KMS-11 (cell line): Measurements from ENCODE around the gene HOXB3.

ENCODE experiments used
- H2AFZ ChIP-seq: fragments of 200-600 bp; sonication (generic); 2 replicates; pipeline ENCODE4 v1.6.1; 2016; ENCODE audit warnings: antibody characterized with exemption, mixed run types, low read depth
- H3K27ac ChIP-seq: fragments of 200-600 bp; sonication (generic); 2 replicates; pipeline ENCODE4 v1.6.1; 2016; ENCODE audit warnings: mild to moderate bottlenecking, mixed run types
- H3K27me3 ChIP-seq: fragments of 200-600 bp; sonication (generic); 2 replicates; pipeline ENCODE4 v1.6.1; 2017; ENCODE audit warnings: mild to moderate bottlenecking, low read depth, mixed run types, moderate library complexity; ENCODE audit not compliant: insufficient read depth
- H3K36me3 ChIP-seq: fragments of 200-600 bp; sonication (generic); 2 replicates; pipeline ENCODE4 v1.6.1; 2017; ENCODE audit warnings: mild to moderate bottlenecking, mixed run types; ENCODE audit not compliant: insufficient read depth
- H3K4me1 ChIP-seq: fragments of 200-600 bp; sonication (generic); 2 replicates; pipeline ENCODE4 v1.6.1; 2016; ENCODE audit warnings: mild to moderate bottlenecking, low read depth, mixed run types; ENCODE audit not compliant: poor library complexity, severe bottlenecking
- H3K4me2 ChIP-seq: fragments of 200-600 bp; sonication (generic); 2 replicates; pipeline ENCODE4 v1.7.0; 2016; ENCODE audit warnings: mild to moderate bottlenecking, mixed run types
- H3K4me3 ChIP-seq: fragments of 200-600 bp; sonication (generic); IDR thresholded peaks from 2 replicates; pipeline ENCODE4 v1.6.1; 2017; ENCODE audit warnings: low read depth, low read length, mixed read lengths; ENCODE audit not compliant: insufficient read depth
- H3K79me2 ChIP-seq: fragments of 200-600 bp; sonication (generic); 2 replicates; pipeline ENCODE4 v1.6.1; 2016; ENCODE audit warnings: low read depth, mixed run types; ENCODE audit not compliant: insufficient read depth
- H3K9ac ChIP-seq: fragments of 200-600 bp; sonication (generic); 2 replicates; pipeline ENCODE4 v1.6.1; 2016; ENCODE audit warnings: mild to moderate bottlenecking, mixed run types
- H4K20me1 ChIP-seq: fragments of 200-600 bp; sonication (generic); 2 replicates; pipeline ENCODE4 v1.6.1; 2016; ENCODE audit warnings: mild to moderate bottlenecking, mixed run types; ENCODE audit not compliant: insufficient read depth
- CTCF ChIP-seq: fragments of 200-600 bp; sonication (generic); conservative IDR thresholded peaks from 2 replicates; pipeline ENCODE4 v1.6.1; 2017; ENCODE audit warnings: low read depth, mild to moderate bottlenecking, antibody characterized with exemption, low read length, moderate library complexity, mixed read lengths

The HOXB3 gene

GRCh38 chr17:48605409-48605919, 15.4 kb upstream of the HOXB3 start:
- Histone ChIP-seq H3K4me2 (no peak overlapping the region), H3K36me3 (no peaks in the 10 kb centered on the region), H3K27me3 (peaks cover 36% of the 10 kb centered on the region), H3K4me3 (no peak overlapping the region), H3K27ac (no peak overlapping the region), H2AFZ (no peak overlapping the region), H3K79me2 (no peaks in the 10 kb centered on the region), H3K9ac (no peak overlapping the region), H3K4me1 (peaks cover 23% of the 10 kb centered on the region), H4K20me1 (no peaks in the 10 kb centered on the region)
- no peak for TF ChIP-seq CTCF

DNA sequence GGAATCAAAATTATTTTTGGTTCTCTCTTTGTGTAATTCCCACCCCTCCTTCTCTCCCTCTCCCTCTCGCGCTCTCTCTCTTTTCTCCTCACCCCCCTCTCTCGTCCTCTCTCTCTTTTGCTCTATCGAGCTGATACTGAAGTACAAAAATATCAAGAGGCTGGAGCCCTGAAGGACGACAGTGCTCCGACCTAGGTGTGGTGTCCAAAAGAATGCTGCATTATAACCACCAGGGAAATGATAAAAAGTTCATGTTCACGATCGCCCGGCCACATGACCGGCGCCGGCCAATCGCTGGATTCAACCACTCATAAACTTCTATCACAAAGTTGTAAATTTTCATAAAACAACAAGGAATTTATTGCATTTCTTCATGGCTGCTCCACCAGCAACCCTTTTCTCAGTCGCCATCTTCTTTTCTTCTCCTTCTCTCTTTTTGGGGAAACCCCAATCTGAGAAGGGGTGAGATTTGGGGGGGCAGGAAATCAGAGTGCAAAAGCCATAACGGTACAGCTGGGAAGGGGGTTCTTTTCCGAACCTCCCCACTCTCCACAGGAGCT, 14.8 kb upstream of the HOXB3 start, which contains the start of gene HOXB6:
Gene HOXB6, minus strand, starts transcription at position 217 of the 560 bp plus-strand sequence. CDS start 6,836 bp downstream, outside the sequence.
- no peaks in the 10 kb centered on the region for H3K79me2 ChIP-seq
- no peak for TF ChIP-seq CTCF
- H3K4me2 ChIP-seq, result peak within 1 kb of the TSS; percentile 33
- no peak within 1 kb of the TSS for H3K27ac ChIP-seq
- no peak within 1 kb of the TSS for H2AFZ ChIP-seq
- H3K4me1 ChIP-seq, result peaks cover 21% of the 10 kb centered on the region
- H3K36me3 ChIP-seq, result no peaks in the 10 kb centered on the region
- no peak within 1 kb of the TSS for H3K9ac ChIP-seq
- no peaks in the 10 kb centered on the region for H4K20me1 ChIP-seq
- H3K4me3 ChIP-seq, result no peak within 1 kb of the TSS
- H3K27me3 ChIP-seq, result peaks cover 43% of the 10 kb centered on the region

- Histone ChIP-seq H3K4me2 (peak overlapping the region; percentile 33), H3K36me3 (no peaks in the 10 kb centered on the region), H3K27me3 (peaks cover 50% of the 10 kb centered on the region), H3K79me2 (no peaks in the 10 kb centered on the region), H4K20me1 (no peaks in the 10 kb centered on the region), H2AFZ (no peak overlapping the region), H3K4me1 (peaks cover 14% of the 10 kb centered on the region), H3K27ac (no peak overlapping the region), H3K9ac (no peak overlapping the region), H3K4me3 (no peak overlapping the region)
- TF ChIP-seq CTCF, result no peak
These were observed 14.1 kb upstream of the HOXB3 start for GRCh38 chr17:48603959-48604769.

DNA sequence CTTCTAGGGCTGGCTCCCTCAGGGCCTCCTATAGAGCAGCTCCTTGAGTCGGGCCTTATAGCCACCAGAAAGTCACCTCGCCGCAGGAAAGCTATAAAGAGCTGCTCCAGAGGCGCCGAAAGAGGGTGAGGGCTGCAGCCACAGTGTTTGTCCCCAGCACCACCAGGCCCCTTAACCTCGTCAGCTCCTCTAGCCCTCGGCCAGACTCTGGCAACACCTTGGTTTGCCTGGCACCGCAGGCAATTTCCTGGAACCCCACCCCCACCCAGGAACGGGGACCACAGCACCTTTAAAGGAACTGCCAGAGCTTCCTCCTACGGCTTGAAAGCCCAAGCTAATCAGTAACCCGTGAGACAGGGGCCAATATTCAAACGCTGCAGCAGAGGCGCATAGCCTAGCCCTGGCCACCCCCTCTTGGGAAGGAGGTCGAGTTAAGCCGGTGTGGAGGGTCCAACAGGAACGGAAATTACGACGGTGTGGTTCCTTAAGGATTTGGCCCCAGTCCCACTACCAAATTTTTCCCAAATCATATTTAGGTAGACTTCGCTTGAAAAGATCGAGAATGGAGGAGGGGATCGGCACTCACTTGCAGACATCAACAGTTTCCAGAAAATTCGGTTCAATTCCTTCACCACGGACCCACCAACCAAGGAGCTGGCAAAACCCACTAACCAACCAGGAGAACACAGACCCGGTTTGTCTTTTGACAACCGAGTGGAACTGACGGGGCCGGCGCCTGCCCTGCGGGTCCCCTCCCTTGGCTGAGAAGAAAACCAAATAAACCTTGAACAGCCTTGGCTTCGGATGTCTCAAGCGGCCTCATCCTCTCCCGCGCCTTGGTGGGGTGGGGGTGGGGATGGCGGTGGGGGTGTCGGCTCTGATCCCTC, 11.7 kb upstream of the HOXB3 start:
- H3K9ac ChIP-seq, result no peak overlapping the region
- H3K4me1 ChIP-seq, result peaks cover 6% of the 10 kb centered on the region
- no peak overlapping the region for H3K4me3 ChIP-seq
- H2AFZ ChIP-seq, result peak overlapping the region; percentile 38; the same call in 1 of the 2 replicates
- H3K4me2 ChIP-seq, result peak overlapping the region; percentile 40; the same call in 1 of the 2 replicates
- no peaks in the 10 kb centered on the region for H4K20me1 ChIP-seq
- H3K27ac ChIP-seq, result no peak overlapping the region
- no peaks in the 10 kb centered on the region for H3K36me3 ChIP-seq
- TF ChIP-seq CTCF, result no peak
- peaks cover 71% of the 10 kb centered on the region for H3K27me3 ChIP-seq
- H3K79me2 ChIP-seq, result no peaks in the 10 kb centered on the region
